GM06990 (cell line): ENCODE data around the gene FGB.

Experiments
- DNase-seq: peaks from one replicate; pipeline ENCODE4 v3.0.0-alpha.2; 2011; ENCODE audit not compliant: insufficient read length; ENCODE audit errors: extremely low read depth
- H3K27me3 ChIP-seq: replicated peaks from 2 replicates; pipeline ENCODE4 v1.6.0; 2011; ENCODE audit warnings: low read length; ENCODE audit not compliant: control insufficient read depth, insufficient read depth
- H3K36me3 ChIP-seq: 2 replicates; pipeline ENCODE4 v1.5.1; 2011; ENCODE audit warnings: low read length; ENCODE audit not compliant: control insufficient read depth, insufficient read depth
- H3K4me3 ChIP-seq: replicated peaks from 2 replicates; pipeline ENCODE4 v1.5.1; 2011; ENCODE audit warnings: low read depth, mild to moderate bottlenecking, control low read depth, low read length
- TF ChIP-seq, protein P1 (sequence below): IDR thresholded peaks from 2 replicates; pipeline ENCODE4 v1.5.1; 2011; ENCODE audit warnings: low read length, control low read depth, mild to moderate bottlenecking, inconsistent platforms; ENCODE audit not compliant: insufficient read depth, poor library complexity, severe bottlenecking

Gene FGB

DNA sequence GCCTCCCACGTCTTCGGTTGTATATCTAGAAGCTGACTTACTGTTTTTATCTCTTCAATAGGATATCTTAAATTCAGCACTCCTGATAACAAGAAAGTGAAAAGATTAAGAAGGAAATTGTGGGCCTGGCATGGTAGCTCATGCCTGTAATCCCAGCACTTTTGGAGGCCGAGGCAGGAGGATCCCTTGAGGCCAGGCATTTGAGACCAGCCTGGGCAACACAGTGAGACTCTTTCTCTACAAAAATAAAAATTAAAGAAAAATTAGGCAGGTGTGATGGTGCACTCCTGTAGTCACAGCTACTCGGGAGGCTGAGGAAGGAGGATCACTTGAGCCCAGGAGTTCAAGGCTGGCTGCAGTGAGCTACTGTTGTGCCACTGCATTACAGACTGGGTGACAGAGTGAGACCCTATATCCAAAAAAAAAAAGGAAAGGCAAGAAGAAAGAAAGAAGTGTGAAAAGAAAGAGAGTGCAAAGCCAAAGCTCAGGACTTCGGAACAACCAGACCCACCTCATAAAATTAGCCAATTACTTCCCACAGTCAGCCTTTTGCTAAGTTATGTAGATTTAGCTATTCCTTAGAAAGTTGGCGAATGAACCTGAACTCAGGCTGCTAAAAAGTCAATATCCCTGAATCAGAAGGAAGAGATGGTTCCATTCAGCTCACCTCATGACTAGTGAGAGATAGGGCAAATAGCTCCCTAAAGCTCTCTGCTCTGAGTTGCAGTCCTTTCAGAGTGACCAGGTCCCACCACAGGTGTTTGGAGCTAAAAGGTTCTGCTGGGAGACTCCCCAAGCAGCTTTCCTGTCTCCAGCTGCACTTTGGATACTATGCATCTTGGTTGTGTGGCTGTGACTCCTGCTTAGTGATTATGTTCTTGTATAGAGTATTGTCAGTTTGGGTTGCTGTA lies 40.5 kb downstream of the FGB start:
- Histone ChIP-seq H3K36me3 (no peaks in the 10 kb centered on the region), H3K27me3 (no peaks in the 10 kb centered on the region), H3K4me3 (no peak overlapping the region)
- no peak for DNase-seq
- TF ChIP-seq, protein P1, sequence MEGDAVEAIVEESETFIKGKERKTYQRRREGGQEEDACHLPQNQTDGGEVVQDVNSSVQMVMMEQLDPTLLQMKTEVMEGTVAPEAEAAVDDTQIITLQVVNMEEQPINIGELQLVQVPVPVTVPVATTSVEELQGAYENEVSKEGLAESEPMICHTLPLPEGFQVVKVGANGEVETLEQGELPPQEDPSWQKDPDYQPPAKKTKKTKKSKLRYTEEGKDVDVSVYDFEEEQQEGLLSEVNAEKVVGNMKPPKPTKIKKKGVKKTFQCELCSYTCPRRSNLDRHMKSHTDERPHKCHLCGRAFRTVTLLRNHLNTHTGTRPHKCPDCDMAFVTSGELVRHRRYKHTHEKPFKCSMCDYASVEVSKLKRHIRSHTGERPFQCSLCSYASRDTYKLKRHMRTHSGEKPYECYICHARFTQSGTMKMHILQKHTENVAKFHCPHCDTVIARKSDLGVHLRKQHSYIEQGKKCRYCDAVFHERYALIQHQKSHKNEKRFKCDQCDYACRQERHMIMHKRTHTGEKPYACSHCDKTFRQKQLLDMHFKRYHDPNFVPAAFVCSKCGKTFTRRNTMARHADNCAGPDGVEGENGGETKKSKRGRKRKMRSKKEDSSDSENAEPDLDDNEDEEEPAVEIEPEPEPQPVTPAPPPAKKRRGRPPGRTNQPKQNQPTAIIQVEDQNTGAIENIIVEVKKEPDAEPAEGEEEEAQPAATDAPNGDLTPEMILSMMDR: no peak

- TF ChIP-seq, protein P1: no peak
- no peaks in the 10 kb centered on the region for H3K36me3 ChIP-seq
- H3K4me3 ChIP-seq: no peak overlapping the region
Measured at GRCh38 chr4:154604696-154605200, 41.9 kb downstream of the FGB start.

DNA sequence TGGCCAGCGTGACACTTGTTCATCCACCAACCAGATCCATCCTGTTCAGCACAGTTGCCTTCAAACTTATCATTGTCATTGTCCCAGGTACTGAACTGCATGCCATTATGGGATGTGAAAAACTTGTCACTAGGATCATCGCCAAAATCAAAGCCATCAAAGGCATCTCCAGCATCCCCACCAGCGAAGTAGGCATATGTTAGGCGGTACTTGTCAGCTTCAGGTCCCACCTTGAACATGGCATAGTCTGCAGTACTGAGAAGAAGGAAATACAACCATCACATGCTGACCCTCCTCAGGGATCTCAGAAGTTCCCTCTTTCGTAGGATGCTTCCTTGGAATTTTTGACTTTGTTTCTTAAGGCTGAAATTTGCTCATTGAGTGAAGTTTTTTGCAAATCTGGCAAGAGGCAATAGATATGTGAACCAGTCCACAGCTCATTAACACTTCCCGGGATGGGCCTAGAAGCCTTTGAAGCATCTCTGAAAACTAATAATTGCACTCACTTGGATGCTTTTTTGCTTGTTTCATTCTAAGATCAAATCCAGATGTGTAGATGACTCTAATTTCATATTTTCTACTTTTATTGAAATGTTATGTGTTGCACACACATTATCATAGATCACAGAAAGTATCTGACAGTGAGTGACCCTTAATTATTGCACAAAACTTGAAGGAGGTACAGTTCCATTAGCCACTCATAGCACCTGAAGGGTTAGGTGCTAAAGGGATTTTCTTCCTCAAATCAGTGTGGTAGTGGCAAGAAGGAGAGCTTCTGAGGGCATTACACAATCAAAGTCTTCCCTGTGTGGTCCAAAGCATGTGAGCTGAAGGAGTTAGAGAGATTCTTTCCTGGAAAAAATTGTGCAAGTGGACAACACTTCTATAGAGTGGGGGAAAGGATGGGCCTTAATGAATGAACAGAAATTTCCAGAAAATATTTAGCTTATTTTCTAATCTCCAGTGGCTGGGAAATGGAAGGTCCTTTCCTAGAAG lies 44.2 kb downstream of the FGB start:
- Histone ChIP-seq H3K4me3 (no peak overlapping the region), H3K36me3 (no peaks in the 10 kb centered on the region), H3K27me3 (no peaks in the 10 kb centered on the region)
- no peak for DNase-seq
- TF ChIP-seq, protein P1: no peak

More at GRCh38 chr4:154604696-154605200, 41.9 kb downstream of the FGB start:
- H3K27me3 ChIP-seq: no peaks in the 10 kb centered on the region
- DNase-seq: no peak

DNA sequence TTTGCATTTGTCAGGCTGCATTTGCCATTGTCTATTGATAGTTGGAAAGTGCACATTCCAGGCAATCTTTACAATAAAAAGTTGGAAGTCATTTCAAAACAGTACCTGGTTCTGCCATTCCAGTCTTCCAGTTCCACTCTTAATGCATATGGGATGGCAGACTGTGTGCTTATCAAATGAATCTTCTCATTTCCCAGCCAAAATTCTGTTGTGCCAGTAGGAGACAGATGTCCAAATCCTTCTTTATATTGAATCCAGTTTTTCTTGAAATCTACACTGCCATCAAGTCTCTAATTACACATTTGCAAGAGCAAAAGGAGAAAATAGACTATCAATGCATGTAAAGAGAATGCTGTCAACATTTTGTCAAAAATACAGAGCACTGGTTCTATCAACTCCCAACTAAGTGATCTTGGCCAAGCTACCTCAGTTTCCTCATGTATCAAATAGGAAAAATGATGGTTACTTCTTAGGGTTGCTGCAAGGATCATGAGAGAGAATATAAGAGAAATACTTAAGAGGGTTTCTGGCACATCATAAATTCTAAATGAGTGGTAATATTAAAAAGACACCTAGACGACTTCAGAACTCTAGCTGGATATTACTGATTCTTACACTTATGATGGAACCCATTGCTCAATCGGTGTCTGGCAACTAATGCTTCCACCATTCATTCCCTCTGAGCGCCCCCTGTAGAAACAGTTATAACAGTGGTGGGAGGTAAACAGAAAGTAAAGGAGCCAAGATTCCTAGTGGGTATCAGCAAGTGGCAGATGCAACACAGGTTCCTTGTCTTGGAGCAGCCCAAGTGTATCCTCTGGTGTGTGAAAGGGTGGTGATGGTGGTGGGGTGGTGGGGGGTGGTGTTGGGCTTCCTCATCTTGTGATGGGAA lies 45.8 kb downstream of the FGB start:
- Histone ChIP-seq H3K4me3 (no peak overlapping the region), H3K36me3 (no peaks in the 10 kb centered on the region), H3K27me3 (no peaks in the 10 kb centered on the region)
- no peak for DNase-seq
- TF ChIP-seq, protein P1: no peak

GRCh38 chr4:154609532-154609931 lies 46.7 kb downstream of the FGB start:
- H3K36me3 ChIP-seq: no peaks in the 10 kb centered on the region
- no peak for DNase-seq
- TF ChIP-seq, protein P1: no peak
- no peaks in the 10 kb centered on the region for H3K27me3 ChIP-seq
- H3K4me3 ChIP-seq: no peak overlapping the region
